GM12878 (cell line): Measurements from ENCODE around the gene RAB21. TPM values are rescaled to one million over a fixed set of nuclear protein-coding genes. Genes with fewer than 3 reads are reported as not detected.

Source experiments
- ATF2 ChIP-seq: IDR thresholded peaks from 2 replicates; pipeline ENCODE4 v1.6.1; 2012; ENCODE audit warnings: low read length, inconsistent platforms
- BACH1 ChIP-seq: fragments of 450-650 bp; IDR thresholded peaks from 2 replicates; pipeline ENCODE4 v1.6.1; 2017; ENCODE audit warnings: mild to moderate bottlenecking, borderline replicate concordance
- BRCA1 ChIP-seq: IDR thresholded peaks from 2 replicates; pipeline ENCODE4 v1.6.1; 2011; ENCODE audit warnings: low read depth, low read length, improper control_type of control experiment
- CREM ChIP-seq: IDR thresholded peaks from 2 replicates; pipeline ENCODE4 v1.6.1; 2014; ENCODE audit warnings: antibody characterized with exemption, low read depth
- ESRRA ChIP-seq: IDR thresholded peaks from 2 replicates; pipeline ENCODE4 v1.6.1; 2012; ENCODE audit warnings: mild to moderate bottlenecking, low read length, improper control_type of control experiment
- MAX ChIP-seq: IDR thresholded peaks from 2 replicates; pipeline ENCODE4 v1.6.1; 2012; ENCODE audit warnings: low read depth, low read length, improper control_type of control experiment
- NFIC ChIP-seq: IDR thresholded peaks from 2 replicates; pipeline ENCODE4 v1.6.1; 2012; ENCODE audit warnings: low read depth, mild to moderate bottlenecking, inconsistent platforms, low read length, moderate library complexity
- NFYA ChIP-seq: IDR thresholded peaks from 2 replicates; pipeline ENCODE4 v1.6.1; 2011; ENCODE audit warnings: low read depth, mild to moderate bottlenecking, low read length, improper control_type of control experiment, borderline replicate concordance
- NR2C1 ChIP-seq: fragments of 450-650 bp; IDR thresholded peaks from 2 replicates; pipeline ENCODE4 v1.6.1; 2017; ENCODE audit warnings: antibody characterized with exemption, mild to moderate bottlenecking, moderate library complexity
- PKNOX1 ChIP-seq: fragments of 450-650 bp; IDR thresholded peaks from 2 replicates; pipeline ENCODE4 v1.6.1; 2016; ENCODE audit warnings: mild to moderate bottlenecking
- POLR2AphosphoS5 ChIP-seq: IDR thresholded peaks from 2 replicates; pipeline ENCODE4 v1.6.1; 2011; ENCODE audit warnings: mild to moderate bottlenecking, low read length, inconsistent platforms
- RELA ChIP-seq: fragments of 450-650 bp; IDR thresholded peaks from 2 replicates; pipeline ENCODE4 v1.8.0; 2014; ENCODE audit warnings: borderline replicate concordance; ENCODE audit not compliant: partially characterized antibody
- RELB ChIP-seq: fragments of 450-650 bp; IDR thresholded peaks from 2 replicates; pipeline ENCODE4 v1.6.1; 2017; ENCODE audit warnings: low read depth, mild to moderate bottlenecking, moderate library complexity
- RUNX3 ChIP-seq: IDR thresholded peaks from 2 replicates; pipeline ENCODE4 v1.6.1; 2012; ENCODE audit warnings: low read length, inconsistent platforms
- SRF ChIP-seq, 2 experiments: IDR thresholded peaks; 2 replicates each; pipeline ENCODE4 v1.6.1; 2011; ENCODE audit warnings: low read depth in 2 of 2, low read length in 2 of 2, mild to moderate bottlenecking in 1 of 2, moderate library complexity in 1 of 2
- USF1 ChIP-seq: IDR thresholded peaks from 2 replicates; pipeline ENCODE4 v1.6.1; 2011; ENCODE audit warnings: borderline replicate concordance, low read depth, mild to moderate bottlenecking, moderate library complexity, mixed read lengths, low read length; ENCODE audit not compliant: insufficient read depth; ENCODE audit errors: extremely low read length
- ZBTB33 ChIP-seq: fragments of 450-650 bp; IDR thresholded peaks from 2 replicates; pipeline ENCODE4 v1.6.1; 2017; ENCODE audit warnings: mild to moderate bottlenecking
- ZZZ3 ChIP-seq: IDR thresholded peaks from 2 replicates; pipeline ENCODE4 v1.6.1; 2011; ENCODE audit warnings: low read depth; ENCODE audit not compliant: control insufficient read depth, insufficient read length
- polyA plus RNA-seq, 11 experiments: library from polyadenylated mRNA; depleted of rRNA in 4 of 11; unstranded in 6 of 11; stranded (reverse) in 5 of 11; fragments of >200 nt; fragmentation: Nextera tagmentation in 4 of 11; fragmentation: Illumina TruSeq in 1 of 11; extraction: Ambion mirVana in 4 of 11; extraction: Trizol in 1 of 11; gene quantifications; 1 replicate in 1 of 11; 2 replicates in 10 of 11; pipeline versions ENCODE4 v1.2.1 to v1.2.3, GENCODE V29; 2011 to 2016; ENCODE audit warnings: inconsistent platforms in 2 of 11, missing spikeins in 2 of 11, low read depth in 1 of 11
- total RNA-seq, 4 experiments: library from RNA; depleted of rRNA in 3 of 4; stranded (reverse); fragments of >200 nt in 3 of 4; fragmentation: Illumina TruSeq in 1 of 4; extraction: Trizol in 1 of 4; gene quantifications; 2 replicates each; pipeline versions ENCODE4 v1.2.1 to v1.2.3, GENCODE V29; 2013 to 2021

RAB21 gene
- total and polyA plus RNA-seq, 10 of the 15 experiments (the other 5 are each of a cell fraction or from before 2014, with no cell fraction given): 2.8 to 42.8 (median 16.1) TPM

- TF ChIP-seq USF1: peak; percentile 98
- TF ChIP-seq ZZZ3: no peak
- peak; percentile 67; the same call in 1 of the 2 replicates for TF ChIP-seq RELB
- no peak for TF ChIP-seq BRCA1
- no peak for TF ChIP-seq ATF2
- 0 out of 4 replicates have a peak, but pooled peaks of 1 of the 2 experiments have one; percentile 37 for TF ChIP-seq SRF (IDR thresholded peaks at IDR 0.05; ENCODE audit: low read depth in 2 of 2, low read length in 2 of 2)
- TF ChIP-seq RUNX3: no peak
- TF ChIP-seq ZBTB33: no peak
- peak; percentile 96 for TF ChIP-seq MAX
- peak; percentile 38; the same call in 1 of the 2 replicates for TF ChIP-seq ESRRA
- no peak for TF ChIP-seq NFYA
- TF ChIP-seq POLR2AphosphoS5: peak; percentile 86
- TF ChIP-seq CREM: peak; percentile 96
- peak; percentile 92 for TF ChIP-seq RELA
- no peak for TF ChIP-seq NR2C1
- peak; percentile 63; the same call in 1 of the 2 replicates for TF ChIP-seq BACH1
- no peak for TF ChIP-seq PKNOX1
- no peak for TF ChIP-seq NFIC
Observed at GRCh38 chr12:71754461-71755145, at the start of gene RAB21 (continued).
